GM19397 (cell line): ENCODE measurements around the gene ZNF329.
"Not testable (repeated sequence)": the region's sequence is repeated elsewhere in the genome, so short reads cannot be mapped to it uniquely, and the experiment has no call there.

ENCODE experiments used
- ATAC-seq: cut with Tn5 transposase; IDR thresholded peaks from one replicate; pipeline ENCODE4 v1.9.1; 2021; ENCODE audit warnings: mild to moderate bottlenecking, moderate library complexity; ENCODE audit not compliant: unreplicated experiment

The ZNF329 gene

DNA sequence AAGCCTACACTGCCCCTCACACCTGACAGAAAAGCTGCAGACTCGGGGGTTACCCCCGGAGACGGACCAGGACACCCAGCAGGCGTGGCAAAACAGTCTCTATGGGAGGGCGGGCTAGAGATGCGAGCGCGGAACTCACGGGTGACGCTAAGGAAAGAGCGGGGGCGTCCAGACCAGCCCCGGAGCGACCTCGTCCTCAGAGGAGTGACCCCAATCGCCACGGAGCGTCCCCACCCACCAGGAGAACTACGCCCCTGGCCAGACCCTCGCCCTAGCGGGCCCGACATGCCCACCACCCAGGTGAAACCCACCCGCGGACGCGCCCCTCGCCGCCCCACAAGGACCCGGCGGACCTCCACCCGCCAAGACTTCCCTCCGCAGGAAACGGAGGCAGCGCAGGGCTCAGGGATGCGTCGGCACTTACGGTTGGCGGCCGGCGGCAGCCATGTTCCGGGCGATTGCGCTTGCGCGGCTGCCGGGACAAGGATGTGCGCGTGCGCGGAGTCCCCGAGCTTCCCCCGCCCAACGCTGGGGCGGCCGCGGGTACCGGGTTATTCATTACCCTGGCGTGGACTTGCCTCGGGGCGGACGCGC lies at the start of gene ZNF329:
TSS of gene ZNF329 (minus strand) at position 462 of the 594 bp plus-strand sequence. CDS start 21,286 bp downstream, outside the sequence.
- peak; percentile 73 for ATAC-seq

DNA sequence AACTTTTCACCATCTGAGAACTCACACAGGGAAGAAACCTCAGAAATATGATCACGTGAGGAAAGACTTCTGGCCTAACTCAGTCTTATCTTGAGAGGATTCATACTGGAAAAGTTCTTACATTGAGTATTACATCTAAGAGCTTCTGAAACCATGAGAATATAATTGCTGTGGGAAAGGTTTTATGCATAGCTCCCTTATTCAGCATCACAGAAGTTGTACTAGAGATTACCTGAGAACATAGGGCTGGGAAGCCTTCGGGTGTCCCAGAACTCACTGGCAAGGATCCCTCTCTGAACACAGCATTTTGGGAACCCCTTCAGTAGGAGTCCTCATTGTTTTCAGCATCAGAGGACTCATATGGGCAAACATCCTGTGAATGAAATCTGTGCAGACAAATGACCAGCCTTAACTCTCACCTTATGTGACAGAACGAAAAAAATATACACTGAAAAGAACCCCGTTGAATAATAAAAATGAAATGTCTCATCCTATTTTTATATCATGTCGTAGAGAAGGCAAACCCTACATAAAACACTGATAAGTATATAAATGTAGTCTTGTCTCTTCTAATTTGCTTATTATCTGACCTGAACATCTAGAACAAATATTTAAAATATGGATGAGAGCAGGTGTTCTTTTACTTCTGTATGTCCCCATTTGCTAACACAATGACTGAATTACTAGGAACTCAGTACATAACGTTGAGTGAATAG lies 46.5 kb upstream of the ZNF329 start:
- ATAC-seq: no peak

- ATAC-seq: no peak
These were observed 33.2 kb upstream of the ZNF329 start for GRCh38 chr19:58183817-58184215.

DNA sequence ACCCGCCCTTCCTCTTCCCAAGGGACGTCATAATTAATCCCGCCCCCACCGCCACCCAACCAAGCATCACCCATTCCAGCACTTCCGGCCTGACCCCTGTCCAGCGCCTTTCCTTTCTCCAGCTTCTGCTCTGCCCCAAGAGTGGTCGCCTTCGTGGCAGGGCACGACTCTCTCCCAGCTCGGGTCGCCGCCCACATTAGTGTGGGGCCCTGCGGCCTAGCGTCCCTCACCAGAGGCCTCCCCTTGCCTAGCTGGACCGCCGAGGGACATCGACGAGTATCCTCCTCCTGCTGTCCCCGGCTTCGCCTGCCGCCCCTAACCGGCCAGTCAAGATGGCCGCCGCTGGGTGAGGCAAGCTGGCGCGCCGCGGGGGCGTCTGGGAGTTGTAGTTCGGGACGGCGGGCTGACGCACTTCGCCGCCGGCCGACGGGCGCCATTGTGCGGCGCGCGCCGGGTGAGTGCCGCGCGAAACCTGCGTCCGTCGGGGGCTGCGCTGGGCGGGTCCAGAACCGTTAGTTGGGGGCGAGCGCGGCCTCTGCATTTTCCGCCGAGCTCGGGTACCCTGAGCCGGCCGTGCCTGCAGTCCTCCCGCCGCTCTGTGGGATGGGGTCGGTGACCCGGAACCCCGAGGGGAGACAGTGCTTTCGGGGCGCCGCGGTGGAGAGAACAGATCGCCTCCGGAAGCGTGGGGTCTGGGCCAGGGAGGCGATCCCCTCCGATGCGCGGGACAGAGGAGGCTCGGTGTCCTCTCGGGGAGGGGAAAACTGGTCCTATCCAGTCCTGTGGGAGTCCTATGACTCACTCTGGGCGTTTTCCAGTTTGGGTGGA lies 32.6 kb upstream of the ZNF329 start, which contains the start of gene ZNF274:
TSS of gene ZNF274 (plus strand) at position 73 of the 828 bp plus-strand sequence. CDS start 905 bp downstream, outside the sequence.
- peak; percentile 96 for ATAC-seq

GRCh38 chr19:58182577-58182988 lies 32.0 kb upstream of the ZNF329 start:
- no peak for ATAC-seq

DNA sequence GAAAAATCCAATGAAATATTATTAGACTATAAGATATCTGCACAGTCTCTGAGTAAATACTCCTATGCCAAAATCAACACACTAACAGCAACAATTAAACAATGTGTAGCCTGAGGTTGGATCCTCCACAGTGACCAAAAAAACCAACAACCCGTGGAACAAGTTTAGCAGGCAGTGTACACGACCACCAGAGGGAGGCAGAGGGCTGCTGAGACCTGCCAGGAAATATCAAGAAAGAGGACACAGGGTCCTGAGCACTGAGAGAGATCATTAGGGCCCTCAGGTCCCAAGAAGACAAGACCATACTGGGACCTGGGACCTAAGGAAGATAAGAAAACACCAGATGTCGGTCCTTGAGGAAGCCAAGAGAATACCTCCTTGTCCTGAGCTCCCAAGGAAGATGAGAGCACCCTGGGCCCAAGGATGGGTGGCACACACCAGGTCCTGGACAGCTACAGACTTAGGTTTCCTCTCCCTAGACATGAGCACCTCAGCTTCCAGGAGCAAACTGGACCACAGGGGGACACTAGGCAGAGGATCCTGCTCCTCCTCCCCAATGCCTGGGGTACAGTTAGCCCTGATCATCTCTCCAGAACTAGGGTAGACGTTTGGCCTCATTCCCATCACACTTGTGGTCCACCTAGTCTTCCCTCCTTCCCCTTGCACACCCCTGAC lies 31.4 kb upstream of the ZNF329 start:
- ATAC-seq: no peak

DNA sequence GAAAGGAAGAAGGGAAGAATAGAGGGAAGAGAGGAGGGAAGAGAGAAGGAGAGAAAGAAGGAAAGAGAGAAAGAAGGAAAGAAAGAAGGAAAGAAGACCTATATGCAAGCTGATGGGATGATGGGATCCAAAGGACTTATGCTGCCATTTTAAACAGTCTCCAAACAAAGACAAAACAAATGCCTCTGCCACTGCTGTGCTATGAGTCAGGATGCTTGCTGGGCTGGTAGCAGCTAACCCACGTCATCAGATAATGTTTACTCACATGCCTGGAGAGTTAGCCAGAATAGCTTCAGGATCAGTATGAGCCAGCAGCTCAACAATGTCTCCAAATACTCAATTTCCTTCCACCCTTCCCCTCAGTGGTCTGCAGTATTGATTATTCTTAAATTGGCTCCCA lies 20.3 kb upstream of the ZNF329 start:
- ATAC-seq: no peak

GRCh38 chr19:58166708-58167280 lies 16.2 kb upstream of the ZNF329 start:
- ATAC-seq: no peak

DNA sequence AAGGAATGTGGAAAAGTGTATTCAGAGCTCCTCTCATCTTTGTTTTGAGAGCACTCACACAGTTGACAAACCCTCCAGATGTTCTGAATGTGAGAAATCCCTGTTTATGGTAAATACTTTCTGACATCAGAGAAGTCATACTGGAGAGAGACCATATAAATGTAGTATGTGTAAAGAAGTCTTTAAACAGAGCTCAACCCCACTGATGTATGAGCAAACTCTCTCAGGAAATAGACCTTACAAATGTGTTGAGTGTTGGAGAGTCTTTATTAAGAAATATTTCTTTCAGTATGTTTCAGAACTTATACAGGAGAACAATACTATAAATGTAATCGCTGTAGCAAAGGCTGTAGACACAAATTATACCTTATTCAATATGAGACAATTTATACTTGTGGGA lies 15.7 kb upstream of the ZNF329 start:
- no peak for ATAC-seq

- ATAC-seq: no peak
These were observed 6.6 kb upstream of the ZNF329 start for GRCh38 chr19:58157045-58157728.

DNA sequence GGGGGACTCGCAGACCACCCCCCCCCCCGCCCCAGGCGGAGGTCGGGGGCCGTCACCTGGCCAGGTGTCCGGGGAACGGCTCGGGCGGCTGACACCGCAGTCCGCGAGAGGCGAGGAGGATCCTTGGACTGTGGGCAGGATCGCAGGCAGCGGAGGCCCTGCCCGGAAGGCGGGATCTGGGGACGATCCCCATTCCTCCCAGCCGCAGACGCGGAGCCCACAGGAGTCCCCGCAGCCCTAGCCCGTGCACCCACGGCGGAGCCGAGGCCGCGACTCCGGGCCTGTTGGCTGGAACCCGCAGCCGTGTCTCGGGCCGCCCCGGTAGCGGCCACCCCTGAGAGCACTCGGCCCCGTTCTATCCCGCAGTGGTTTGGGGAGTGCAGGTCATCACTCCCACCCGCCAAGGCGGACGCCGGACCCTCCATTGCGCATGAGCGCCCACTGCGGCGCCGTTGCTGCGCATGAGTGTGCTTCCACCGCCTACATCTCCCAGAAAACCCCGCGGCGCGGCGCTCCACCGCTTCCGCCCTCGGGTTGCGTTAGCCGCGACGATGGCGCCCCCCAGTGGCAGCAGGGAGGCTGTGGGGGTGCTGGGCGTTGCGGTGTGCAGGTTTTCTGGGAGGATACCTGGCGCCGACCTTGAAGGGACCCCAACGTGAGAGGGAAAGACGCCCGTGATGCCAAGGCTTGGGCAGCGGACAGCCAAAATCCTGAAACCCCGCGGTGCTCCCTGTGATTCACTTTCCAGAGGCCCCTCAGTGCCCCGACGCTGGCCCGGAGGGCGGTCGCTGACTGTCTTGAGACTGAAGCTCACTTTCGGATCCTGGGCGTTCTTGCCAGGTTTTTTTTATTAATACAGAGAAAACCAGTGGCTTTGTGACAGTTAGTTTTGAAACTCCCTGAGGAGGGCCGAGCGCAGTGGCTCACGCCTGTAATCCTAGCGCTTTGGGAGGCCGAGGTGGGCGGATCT lies 4.4 kb upstream of the ZNF329 start:
- peak; percentile 83 for ATAC-seq

- ATAC-seq: no peak
These were observed 3.7 kb upstream of the ZNF329 start for GRCh38 chr19:58154287-58154678.

DNA sequence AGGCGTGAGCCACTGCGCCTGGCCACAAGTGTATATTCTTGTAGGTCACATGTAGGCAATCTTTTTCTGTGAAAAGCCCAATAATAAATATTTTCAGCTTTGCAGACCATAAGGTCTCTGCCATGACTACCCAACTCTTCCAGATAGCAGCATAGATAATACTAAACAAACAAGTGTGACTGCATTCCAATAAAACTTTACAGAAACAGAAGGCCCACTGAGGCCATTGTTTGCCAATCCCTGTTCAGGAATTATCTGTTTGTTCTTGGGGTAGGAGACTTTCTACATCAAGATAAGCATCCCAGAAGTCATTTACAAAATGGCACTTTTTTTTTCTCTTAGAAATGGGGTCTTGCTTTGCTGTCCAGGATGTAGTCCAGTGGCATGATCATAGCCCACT lies 2.8 kb upstream of the ZNF329 start:
- ATAC-seq: no peak

DNA sequence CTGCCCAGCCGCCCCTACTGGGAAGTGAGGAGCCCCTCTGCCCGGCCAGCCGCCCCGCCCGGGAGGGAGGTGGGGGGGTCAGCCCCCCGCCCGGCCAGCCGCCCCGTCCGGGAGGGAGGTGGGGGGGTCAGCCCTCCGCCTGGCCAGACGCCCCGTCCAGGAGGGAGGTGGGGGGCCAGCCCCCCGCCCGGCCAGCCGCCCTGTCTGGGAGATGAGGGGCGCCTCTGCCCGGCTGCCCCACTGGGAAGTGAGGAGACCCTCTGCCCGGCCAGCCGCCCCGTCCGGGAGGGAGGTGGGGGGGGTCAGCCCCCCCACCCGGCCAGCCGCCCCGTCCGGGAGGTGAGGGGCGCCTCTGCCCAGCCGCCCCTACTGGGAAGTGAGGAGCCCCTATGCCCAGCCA lies 3.1 kb downstream of the ZNF329 start:
- not testable (repeated sequence) for ATAC-seq

DNA sequence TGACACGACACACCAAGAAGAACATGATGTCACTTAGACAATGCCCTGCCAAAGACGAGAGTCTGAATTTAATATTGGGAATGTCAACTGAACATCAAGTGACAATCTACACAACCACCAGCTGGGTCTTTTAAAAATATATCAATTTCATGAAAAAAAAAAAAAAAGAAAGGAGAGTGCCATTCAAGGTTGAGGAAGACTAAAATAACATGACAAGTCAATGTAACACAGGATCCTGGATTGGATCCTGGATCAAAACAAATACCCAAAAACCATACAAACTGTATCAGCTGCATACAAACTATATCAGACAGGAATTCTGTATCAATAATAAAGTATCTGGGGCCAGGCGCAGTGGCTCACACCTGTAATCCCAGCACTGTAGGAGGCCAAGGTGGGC lies 4.7 kb downstream of the ZNF329 start:
- no peak for ATAC-seq

DNA sequence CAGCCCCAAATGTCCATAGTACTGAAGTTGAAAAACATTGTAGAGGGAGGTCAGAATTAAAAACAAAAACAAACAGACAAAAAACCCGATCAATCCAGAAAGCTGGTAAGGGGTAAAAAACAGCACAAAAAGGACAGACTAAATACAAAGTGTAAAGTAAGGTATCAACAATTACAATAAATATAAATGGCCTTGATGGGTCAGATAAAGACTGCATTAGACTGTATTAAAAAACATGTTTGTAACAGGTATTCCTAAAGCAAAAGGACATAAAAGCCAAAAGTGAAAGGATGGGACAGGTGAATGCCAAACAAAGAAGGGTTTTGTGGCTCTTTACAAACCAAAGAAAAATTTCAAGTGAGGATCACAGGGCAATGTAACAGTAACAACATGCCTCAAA lies 16.3 kb downstream of the ZNF329 start:
- ATAC-seq: no peak

- ATAC-seq: no peak
These were observed 21.3 kb downstream of the ZNF329 start for GRCh38 chr19:58129284-58129683.

- no peak for ATAC-seq
These were observed 22.4 kb downstream of the ZNF329 start for GRCh38 chr19:58128041-58128685.

DNA sequence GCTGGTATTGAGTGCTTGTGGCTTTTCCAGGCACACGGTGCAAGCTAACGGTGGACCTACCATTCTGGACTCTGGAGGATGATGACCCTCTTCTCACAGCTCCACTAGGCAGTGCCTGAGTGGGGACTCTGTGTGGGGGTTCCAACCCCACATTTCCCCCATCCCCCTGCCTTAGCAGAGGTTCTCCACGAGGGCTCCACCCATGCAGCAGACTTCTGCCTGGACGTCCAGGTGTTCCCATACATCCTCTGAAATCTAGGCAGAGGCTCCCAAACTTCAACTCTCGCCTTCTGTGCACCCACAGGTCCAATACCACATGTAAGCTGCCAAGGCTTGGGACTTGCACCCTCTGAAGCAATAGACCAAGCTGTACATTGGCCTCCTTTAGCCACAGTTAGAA lies 27.2 kb downstream of the ZNF329 start:
- ATAC-seq: no peak
